Stimulated activated CD8-positive, alpha-beta memory T cell treated with anti-CD3 and anti-CD28 coated beads, Interleukin-2, amount 100 ng/mL, for 48 hours (primary cell): ENCODE data around the gene RXRA.

ENCODE experiments used
- DNase-seq, 2 donors: peaks; one replicate each; pipeline ENCODE4 v3.0.0-alpha.2; 2020; ENCODE audit warnings: low read depth in 2 of 2

The RXRA gene

GRCh38 chr9:134323741-134324358 lies 2.4 kb upstream of the RXRA start:
- no peak for DNase-seq

- no peak for DNase-seq
Observed at GRCh38 chr9:134324359-134325095, 1.7 kb upstream of the RXRA start.

DNA sequence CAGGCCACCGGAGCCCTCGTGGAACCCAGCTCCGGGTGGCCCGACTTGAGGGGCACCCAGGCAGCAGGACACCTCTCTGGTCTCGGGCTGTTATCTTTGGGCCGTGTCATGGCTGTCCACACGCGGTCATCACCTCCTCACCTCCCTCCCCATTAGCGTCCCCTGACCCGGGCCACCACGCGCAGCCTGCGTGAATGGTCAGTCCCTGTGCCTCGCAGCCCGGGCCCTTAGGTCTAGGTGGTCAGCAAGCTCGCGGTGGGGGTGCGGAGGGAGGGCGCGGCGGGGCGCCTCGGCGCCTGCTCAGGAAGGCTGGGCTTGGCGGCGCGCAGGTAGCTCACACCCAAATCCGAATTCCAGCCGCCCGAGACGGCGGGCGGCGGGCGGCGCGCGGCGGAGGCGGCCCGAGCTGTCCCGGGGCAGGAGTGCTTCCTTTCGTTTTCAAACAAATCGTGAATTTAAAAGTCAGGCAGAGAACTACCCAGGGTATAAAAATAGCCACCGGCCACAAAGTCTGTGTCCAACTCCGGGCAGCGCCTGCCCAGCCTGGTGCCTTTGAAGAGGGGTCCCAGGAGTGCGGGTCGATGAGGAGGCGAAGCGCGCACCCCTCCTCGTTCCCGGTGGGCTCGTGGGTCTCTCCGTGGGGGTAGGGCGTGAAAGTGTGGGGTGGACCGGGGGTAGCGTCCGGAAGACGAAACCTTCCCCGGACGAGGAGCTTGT lies 1.0 kb upstream of the RXRA start:
- DNase-seq: no peak

DNA sequence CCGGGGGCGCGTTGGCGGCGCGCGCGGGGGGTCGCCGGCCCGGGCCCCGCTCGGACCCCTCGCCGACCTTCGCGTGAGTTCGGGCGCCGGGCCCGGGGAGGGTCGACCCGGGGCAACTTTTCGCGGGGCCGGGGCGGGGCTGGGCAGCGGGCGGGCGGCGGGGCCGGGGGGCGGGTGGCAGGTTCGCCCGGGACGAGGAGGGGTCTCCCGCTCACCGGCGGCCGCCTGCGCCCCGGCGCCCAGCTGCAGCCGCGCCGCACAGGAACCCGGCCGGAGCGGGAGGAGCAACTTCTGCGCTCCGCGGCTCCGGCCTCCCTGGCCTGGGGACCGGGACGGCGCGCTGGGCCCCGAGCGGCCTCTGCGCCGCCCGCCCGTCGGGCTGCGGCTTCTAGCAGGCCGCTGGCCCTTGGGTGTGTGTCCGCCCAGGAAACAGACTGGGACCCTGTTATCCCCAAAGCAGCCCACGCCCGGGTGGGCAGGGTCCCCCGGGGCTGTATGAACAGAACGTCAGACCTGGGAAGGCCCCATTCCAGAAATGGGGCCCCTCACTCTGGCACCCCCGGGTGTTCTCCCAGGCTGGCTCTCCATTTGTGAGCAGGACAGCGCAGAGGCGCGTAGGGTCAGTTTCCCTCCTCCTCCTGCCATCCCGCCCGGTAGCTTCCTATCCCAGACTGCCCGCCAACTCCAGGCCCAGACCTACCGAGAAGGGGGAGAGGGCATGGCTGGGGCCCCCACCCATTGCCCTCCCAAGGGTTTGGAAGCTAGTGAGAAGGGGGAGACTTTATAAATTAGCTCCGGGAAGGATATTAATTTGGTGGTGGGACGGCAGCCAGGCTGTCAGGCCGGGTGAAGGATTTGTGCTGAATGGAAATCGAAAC lies 708 bp downstream of the RXRA start:
- DNase-seq: no peak

GRCh38 chr9:134327671-134328231 lies 1.5 kb downstream of the RXRA start:
- DNase-seq: no peak

DNA sequence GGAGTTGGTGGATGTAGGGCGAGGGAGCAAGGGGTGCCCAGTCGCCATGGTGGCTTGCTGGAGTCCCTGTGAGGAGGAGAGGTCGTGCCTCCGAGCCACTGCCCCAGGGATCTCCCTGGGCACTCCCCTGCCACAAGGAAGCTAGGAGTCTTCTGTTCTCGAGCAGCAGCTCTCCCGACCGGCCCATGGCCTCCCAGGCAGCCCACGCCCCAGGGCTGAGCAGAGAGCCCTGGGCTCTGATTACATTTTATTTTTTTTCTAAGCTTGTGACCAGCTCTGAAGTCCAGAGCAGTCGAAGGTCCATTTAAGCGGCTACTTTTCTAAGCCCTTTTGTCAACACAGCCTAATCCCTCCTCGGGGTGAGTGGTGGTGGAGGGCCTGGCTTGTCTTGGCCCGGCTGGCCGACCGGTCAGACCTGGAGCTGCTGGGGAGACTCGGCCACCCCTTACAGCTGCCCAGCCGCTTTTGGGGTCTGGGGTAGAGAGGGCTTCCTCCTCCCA lies 2.1 kb downstream of the RXRA start:
- no peak for DNase-seq

GRCh38 chr9:134328841-134329575 lies 2.8 kb downstream of the RXRA start:
- no peak for DNase-seq

DNA sequence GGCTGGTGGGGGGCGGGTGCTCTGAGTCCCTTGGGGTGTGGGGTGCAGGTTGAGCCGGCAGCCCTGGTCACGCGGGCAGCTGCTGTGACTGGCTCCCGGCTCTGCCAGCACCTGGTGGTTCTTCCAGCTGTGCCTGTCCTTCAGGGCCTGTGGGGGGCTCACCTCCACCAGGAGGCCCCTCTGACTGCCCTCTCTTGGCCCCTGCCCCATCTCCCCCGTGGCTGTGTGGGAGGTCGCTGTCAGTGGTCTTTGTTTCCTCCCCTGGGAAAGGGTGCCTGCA lies 3.3 kb downstream of the RXRA start:
- DNase-seq: no peak

DNA sequence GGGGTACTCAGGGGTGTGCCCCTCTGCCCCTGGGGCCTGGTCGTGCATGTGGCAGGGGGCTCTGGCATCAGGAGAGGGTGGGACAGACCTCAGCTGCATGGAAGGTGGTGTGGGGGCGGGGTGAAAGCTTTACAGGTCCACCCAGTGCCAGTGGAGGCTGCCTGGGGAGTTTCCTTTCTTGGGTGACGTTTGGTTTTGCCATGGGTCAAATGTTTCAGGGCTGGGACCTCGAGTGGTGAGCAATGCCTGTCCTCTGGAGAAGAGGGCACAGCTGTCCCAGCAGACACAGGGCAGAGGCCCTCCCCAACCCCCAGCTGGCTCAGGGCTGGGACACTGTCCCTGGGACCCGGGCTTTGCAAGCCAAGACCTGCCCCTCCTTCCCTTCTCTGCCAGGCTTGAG lies 3.6 kb downstream of the RXRA start:
- no peak for DNase-seq

DNA sequence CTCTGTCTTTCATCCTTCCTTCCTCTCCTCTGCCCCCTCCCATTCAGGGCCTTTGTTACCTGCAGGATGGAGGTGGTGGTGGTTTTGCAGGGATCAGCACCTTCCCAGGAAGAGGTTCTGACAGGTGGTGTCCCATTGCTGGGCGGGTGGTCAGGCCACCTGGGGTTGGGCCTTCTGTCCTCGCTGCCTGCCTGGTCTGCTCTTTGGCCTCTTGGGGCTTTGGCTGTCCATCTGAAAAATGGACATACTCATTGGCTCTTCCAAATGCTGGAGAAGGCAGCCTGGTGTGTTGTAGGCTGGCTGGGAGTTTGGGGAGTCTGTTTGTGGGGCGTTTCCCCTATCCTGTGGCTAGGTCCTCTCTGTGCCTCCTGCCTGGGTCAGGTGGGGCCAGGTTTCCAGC lies 4.3 kb downstream of the RXRA start:
- no peak for DNase-seq

GRCh38 chr9:134331186-134332025 lies 5.2 kb downstream of the RXRA start:
- DNase-seq: no peak

DNA sequence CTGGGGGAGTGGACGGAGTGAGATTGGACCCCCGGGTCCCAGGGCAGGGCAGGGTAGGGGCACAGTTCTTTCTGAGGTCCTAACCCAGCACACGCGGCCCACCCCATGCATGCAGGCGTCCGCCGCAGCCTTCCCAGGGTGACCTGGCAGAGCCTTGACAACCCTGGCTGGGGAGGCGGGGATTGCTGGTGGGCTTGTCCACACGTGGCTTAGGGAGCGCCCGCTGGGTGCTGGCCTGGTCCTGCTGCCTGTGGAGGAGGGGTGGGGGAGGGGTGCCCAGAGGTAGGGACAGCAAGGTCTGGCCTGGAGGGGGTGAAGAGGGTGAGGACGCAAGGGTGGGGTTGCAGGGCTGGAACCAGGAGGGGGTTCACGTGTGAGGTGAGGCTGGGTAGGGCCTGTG lies 6.0 kb downstream of the RXRA start:
- DNase-seq: no peak

DNA sequence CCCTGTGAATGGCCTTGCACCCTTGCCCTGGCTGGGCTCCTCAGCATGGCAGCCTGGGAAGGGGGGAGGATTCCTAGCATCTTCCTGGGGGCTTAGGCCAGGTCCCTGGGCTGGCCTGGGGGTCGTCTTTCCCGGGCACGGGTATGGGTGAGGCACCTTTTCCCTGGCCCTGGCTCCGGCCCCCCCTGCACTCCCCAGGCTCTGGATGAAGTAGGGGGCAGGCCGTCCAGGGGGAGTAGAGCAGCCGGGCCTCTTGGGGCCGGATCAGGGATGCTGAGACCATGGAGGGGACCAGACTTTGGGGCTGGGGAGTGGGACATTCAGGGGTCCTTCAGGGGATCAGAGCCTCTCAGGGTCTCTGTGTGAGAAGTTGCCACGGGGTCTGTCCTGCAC lies 6.6 kb downstream of the RXRA start:
- no peak for DNase-seq

DNA sequence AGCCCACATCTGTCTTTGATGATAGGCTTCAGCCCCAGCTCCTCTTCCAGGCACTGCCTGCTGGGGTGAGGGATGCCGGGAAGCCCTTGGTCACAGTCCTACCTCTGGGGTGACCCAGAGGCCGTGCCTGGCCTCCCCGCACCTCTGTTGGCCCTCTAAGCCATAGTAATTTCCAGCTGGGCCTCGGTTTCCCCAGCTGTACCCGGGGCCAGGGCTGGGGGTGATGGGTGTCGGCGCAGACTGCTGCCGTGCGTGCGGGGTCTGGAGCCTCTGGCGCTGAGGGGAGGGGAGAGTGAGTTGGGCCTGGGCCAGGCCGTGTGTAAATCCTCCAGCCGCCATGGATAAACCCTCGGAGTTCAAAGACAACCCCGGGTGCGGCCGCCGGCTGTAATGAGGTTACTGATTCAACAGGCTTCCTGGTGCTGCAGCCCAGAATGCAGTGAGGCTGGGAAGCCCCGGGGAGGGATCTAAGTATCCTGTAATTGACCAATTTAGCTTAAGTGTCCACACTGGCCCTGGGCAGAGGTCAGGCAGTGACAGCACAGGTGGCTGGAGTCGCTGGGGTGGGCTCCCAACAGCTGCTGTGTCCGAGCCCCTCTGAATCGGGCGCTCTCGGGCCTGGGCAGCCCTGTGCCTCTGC lies 7.1 kb downstream of the RXRA start:
- no peak for DNase-seq

GRCh38 chr9:134333874-134334581 lies 7.8 kb downstream of the RXRA start:
- no peak for DNase-seq

GRCh38 chr9:134335061-134335460 lies 8.8 kb downstream of the RXRA start:
- no peak for DNase-seq

- no peak for DNase-seq
Observed at GRCh38 chr9:134335486-134336220, 9.4 kb downstream of the RXRA start.

DNA sequence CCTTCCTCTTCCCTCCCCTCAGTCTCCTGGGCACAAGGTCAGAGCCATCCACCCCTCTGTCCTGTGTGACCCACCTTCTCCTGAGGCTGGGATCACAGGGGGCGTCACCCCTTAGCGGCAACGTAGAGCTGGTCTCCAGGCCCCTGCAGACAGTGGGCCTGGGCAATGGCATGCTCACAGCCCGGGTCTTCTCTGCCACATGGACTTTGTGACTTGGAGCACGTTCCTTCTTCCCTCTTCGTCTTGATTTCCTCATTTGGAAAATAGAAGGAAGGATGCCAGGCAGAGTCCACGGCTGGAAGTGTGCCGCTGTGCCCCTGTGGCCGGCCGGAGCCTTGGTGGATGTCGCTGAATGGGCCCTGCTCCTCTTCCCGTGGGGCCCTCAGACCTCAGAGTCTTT lies 10.0 kb downstream of the RXRA start:
- DNase-seq: no peak
